ENCODE measurements around the gene PITX1.

The PITX1 gene

DNA sequence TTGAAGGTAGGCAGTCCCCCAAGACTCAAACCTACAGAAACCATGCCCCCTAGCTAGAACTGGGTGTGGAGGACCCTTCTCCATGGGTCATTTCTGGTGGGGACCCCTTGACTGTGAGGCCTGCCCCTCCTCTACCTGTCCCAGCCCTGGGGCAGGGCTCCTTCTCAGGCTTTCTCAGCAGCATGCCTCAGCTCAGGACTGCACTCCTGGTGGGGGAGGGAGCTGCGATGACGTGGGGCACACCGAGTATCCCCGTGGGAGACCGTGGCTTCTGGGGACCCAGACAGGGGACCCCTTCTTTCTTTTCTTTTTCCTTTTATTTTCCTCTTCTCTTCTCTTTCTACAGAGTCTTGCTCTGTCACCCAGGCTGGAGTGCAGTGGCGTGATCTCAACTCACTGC is 27.0 kb upstream of the PITX1 start:
- no peak for DNase-seq

DNA sequence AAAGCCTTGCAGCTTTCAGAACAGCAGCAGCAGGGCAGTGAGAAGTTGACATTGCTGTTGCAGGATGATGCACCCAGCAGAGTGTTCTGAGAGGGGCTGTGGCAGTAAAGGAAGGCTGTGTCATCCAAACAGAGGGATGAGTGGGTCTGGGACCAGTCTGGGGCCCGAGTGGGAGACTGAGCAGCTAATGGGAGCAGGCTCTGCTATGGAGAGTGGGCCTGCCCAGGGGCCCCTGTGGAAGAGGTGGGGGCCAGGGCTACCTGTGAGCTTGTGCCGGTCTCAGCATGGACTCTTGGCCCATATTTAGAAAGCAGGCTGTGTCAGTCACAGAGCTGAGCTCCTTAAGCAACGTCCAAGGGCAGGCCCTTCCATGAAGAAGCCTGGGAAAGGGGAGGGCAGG is 26.0 kb upstream of the PITX1 start:
- no peak for DNase-seq

DNA sequence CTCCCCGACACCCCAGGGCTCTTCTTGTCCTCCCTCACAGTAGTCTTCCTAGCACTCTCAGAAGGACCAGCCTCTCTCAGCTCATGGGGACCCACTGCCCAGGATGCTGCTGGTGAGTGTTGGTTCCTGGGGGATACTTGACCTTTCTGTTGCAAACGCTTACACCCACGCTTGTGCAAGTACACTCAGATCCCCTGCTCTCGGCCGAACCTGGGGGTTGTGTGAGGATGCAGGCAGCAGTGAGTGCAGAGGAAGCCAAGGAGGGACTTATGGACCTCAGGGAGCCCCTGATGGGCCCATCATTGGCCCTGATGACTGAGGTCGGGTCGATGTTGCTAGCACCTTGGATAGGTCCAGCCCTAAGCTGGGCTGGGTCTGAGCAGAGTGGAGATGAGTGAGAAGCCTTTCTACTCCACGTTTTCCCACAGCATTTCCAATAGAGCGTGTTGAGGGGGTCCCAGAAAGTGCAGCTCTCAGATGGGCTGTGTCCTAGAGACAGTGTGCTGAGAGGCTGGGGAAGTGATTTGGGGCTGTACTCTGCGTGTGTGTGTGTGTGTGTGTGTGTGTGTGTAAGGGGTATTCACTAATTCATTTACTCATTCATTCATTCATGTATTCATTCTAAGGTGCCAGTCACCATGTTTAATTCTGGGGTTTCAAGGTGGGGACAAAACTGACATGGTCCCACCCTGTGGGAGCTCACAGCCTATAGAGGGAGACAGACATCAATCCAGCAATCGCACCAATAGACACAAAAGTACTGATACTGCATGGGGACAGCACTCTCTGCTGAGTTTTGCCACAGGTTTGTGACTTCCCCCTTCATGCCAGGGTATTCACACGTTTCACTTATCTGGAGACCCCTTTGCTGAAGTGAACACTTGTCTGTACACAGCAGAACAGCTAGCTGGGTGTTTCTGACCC is 25.2 kb upstream of the PITX1 start:
- no peak for DNase-seq

DNA sequence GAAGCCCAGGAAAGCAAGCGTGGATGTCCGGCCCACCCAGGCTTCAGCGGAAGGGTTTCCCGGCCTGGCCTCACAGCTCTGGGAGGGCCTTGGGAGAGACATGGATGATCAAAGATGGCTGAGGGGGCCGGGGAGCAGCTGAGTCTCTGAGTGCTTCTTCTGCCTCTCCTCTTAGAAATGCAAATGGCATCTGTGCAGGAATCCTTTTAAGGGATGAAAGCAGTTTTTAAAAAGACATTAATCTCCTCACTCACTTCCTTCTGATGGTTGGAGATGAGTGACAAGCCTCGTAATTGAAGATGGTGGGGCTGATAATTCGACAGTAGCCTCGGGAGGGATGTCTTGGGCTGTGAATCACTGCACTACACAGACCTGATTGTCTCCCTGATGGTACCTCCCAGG is 24.3 kb upstream of the PITX1 start:
- DNase-seq = no peak

DNA sequence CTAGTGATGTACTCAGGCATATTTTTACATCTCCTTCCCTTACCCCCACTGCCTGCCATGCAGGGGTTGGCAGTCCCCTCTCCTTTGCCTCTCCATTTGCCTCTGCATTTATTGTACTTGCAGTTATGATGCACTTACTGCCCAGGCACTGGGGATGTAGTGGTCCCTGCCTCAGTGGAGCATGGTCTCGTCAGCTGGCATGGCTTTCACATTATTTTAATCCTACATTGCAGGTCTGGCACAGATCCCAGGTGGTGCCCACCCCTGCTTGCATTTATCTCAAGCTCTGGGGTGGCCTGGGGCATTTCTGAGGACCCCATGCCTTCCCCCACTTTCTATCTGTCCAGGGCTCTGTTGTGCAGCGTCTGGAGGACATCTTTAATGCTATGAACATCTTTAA is 23.2 kb upstream of the PITX1 start:
- no peak for DNase-seq

DNA sequence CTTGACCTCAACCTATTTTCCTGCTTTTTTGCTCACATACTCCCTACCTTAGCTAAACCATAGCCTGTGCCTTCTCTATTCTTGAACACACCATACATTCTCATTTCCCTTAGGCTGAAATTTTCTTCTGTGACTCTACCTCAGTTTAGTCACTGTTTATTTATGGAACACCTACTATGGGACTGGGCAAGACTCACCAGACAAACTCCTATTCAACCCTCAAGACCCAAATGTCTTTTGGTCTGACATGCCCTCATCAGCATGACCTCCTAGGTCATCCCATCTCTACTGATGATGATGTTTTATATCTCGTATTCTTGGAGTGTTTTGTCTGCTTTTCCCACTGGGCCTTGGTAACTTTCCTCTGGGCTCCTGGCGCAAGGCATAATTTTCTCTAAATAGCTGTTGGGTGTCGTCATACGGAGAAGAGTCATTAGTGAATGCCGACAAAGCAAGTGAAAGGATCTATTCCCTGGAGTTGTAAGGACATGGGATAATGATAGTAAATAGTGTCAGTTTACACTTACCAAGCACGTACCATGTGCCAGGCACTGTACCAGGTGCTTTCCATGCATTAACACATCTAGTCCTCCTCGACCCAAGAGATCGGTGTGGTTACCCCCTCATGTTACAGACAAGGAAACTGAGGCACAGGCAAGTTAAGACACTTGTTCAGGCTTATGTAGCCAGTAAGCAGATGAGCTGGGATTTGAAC is 22.4 kb upstream of the PITX1 start:
- no peak for DNase-seq

DNA sequence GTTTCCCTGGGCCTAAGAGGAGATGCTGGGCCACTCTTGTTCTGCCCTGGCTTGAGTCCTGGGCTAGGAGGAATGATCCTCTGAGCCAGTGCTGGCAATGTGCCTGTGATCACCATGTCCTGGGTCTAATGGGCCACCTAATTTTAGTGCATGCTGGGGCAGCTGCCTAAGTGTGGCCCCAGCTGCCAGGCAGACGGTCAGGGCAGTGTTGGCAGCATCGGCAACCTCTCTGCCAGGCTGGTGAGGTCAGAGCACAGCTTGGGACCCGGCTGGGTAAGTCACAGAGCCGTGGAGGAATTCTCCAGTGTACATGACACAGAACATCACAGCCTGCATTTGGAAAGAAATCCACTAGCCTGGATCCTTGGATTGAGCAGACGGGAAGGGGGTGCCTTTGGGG is 21.4 kb upstream of the PITX1 start:
- DNase-seq = no peak

DNA sequence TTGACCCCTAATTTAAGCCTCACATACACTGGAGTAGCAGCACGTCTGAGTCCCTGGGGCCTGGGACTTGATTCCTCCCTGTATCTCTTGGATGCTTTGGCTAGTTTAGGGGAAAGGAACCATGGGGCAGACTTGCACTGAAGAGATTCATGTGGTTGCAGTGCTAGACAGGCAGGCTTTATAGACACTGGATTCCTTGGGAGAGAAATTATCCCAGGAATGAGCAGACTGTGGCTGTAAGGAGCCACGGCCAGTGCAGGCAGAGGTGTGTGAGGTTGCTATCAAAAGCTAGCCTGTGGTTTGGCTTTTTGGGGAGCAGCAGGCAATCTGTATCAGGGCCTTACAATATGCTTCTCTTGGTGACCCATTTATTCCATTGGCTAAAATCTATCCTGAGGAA is 20.5 kb upstream of the PITX1 start:
- DNase-seq = no peak

DNA sequence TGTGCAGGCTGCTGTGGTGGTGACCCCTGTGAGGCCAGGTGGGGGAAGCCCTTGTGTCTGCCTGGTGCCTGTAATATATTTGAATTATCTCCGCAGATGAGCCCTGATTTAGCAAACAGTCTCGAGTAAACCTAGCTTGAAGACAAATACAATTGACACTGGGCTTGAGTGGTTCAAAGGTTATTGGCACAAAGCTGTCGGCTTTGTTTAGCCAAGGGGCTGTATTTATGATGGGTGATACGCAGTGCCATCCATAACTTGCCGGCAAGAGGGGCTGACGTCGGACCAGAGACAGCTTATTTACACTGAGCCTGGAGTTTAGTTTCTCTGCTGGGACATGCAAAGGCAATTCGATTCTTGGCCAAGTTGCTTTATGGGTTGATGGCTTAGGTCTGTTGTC is 20.0 kb upstream of the PITX1 start:
- DNase-seq = no peak

DNA sequence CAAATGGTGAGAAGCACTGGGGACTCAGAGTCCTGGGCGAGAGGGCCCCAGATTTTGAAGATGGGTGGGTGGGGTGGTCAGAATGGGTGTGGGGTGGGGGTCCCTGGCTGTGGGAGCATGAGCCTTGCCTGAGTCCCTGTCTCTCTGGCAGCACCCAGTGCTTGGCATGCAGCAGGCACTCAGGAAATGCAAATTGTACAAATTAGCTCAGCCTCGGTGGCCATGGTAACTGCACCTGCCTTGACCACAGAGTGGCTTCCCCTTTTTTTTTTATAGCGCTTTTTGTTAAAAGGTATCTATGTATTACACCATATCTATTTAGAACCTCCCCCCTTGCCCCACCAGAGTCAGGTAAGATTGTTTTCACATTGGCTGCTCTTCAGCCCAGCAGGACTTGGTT is 19.2 kb upstream of the PITX1 start:
- DNase-seq = no peak

DNA sequence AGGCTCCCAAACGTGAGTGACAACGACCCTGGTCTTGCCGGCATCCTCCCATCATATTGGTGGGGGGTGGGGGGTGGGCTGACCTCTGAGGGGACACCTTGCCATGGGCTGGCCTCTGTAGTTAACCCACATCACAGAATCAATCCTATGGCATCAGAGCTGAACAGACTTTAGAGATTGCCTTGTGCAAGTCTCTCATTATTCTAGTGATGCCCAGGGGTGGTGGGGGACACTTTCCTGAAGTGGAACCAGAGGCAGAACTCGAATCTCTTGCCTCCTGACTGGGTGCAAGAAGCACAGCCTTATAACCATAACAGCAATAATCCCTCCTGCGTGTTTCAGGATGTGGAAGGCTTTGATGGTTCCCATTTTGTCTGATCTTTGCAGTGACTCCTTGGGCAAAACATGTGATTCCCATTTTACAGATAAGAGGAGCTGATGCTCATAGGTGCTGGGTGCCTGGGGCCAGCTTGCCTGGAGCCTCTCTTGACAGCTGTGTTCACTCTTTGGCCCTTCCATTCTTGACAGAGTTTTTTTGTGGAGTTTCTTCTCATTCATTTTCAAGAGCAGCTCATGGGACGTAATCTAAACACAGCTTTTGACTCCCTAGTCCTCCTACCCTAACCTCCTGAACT is 18.6 kb upstream of the PITX1 start:
- no peak for DNase-seq

DNA sequence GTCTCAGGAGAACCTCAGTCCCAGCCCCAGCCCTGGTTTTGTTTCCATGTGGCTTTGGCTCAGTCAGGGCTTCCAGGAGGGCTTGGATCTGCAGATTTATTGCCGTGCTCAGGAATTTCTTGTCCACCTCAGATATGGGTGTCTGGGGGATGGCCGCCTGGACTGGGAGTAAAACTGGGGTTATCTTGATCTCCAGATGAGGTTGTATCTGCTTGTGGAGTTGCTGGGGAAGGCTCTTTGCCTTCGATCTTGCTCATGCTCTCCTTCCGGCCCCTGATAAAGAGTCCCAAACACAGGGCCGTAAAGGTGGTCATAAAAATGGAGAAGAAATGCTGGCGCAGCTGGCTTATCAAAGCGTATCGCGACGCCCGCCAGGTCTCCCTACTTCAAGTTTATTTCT is 17.8 kb upstream of the PITX1 start:
- no peak for DNase-seq

DNA sequence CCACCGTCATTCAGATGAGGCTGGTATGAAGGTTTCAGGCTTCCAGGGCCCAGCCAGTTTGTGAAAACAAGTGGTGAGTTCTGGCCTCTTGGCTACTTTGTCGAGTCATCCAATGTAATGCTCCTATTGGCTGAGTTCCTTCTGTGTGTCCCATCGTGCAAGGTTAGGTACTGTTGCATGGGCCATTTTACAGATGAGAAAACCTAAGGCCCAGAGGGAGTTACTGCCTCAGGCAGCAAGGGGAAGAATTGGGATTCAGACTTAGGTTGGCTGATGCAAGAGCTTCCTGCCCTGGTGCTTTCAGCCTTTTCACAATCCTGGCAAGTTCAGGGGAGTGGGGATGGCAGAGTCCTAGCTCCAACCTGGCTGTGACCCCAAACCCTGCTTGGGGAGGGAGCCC is 17.4 kb upstream of the PITX1 start:
- no peak for DNase-seq

DNA sequence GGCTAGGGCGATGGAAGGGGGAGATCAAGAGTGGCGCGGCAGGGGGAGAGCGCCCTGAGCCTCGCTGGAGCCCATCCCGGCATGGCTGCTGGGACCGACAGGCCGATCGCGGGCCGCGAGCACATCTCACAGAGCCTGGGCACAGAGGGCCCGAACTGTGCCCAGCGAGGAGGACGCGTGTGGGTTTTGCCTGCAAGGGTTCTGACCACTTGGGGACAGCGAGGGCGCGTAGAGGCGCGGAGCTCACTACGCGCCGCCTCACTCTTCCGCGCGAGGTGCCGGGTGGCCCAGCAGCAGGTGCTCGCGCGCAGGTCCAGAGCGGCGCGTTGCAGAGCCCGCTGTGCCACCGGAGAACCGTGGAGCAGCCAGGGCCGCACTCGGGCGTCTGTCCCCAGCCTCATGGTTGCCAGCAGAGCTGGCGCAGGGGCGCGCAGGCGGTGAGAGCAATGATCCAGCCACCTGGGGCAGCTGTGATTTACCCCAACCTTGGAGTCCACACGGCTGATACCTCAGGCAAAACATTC is 16.3 kb upstream of the PITX1 start:
- DNase-seq = no peak

DNA sequence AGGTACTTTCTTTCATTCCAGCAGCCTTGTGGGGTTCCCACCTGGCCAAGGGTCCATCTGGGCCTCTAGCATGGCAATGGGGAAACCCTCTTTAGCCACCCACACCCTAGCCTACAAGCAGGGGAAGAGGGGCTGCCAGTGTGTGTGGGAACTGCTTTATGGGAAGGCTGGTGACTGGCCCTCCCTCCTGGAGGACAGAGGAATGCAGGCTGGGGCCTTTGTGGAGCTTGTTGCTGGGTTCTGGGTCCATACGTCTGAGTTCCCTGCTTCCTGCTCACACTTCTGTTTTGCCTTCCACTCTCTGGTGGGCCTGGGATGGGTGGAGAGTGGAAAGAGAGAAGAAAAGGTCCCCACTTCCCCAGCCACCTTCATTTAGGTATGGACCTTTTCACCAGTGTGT is 14.9 kb upstream of the PITX1 start:
- DNase-seq = no peak

DNA sequence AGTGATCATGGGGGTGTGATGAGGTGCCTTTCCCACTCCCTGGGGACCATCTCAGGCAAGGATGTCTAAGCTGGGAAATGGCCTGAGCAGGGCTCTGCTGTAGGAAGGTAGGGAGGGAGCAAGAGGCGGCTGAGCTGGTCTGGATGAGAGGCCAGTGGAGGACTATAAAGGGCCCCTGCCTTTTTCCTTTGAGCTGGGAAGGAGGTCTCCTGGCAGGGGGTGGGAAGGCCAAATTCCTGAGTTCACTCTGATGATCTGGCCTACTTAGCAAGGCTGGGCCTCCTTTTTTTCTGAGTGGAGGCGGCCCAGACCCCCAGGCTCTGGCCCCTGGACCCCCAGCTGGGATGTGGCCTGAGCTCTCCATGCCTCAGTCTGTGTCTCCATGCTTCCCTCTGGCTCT is 14.3 kb upstream of the PITX1 start:
- no peak for DNase-seq

DNA sequence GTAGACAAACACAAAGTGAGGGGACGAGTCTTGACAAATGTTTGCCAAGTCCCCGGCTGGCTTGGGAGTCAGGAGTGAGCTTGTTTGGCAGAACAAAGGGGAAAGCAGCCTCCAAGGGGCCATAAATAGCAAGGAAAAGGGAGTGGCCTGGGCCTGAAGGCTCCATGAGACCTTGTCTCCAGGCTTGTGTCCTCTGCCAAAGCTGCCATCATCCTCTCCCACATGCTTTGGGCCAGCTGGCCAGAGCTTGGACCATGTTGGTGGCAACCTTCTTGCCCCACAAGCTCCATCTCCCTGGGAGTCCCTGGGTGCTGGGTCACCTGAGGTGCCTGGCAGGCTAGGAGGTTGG is 13.3 kb upstream of the PITX1 start:
- DNase-seq = no peak

DNA sequence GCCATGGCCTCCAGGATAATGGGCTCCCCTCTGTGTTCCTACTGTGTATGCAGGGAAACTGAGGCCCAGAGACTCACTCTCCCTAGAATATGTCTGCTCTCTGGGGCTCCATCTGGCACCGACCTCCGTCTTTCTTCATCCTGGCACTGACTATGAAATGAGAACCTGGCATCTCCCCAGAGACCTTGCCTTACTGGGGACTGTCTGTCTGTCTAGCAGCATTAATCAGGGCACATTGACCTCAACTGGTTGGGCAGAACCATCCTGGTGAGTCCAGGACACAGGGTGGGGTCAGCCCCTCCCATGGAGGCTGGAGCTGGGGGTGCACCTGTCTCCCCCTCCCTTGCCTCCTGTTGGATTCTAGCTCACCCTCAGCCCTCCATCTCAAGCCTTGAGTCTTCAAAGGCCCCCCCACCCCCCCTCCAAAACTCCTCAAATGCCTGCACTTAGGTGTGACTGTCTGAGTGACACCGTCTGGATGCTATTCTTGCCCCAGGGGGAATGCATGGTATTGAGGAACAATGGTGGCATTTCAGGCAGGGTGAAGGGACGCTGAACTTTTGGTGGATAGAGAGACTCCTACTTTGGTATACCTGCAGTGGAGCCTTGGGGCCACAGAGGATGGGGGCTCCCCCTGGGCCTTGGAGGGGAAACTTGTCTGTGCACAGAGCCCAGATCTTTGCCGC is 12.8 kb upstream of the PITX1 start:
- no peak for DNase-seq

DNA sequence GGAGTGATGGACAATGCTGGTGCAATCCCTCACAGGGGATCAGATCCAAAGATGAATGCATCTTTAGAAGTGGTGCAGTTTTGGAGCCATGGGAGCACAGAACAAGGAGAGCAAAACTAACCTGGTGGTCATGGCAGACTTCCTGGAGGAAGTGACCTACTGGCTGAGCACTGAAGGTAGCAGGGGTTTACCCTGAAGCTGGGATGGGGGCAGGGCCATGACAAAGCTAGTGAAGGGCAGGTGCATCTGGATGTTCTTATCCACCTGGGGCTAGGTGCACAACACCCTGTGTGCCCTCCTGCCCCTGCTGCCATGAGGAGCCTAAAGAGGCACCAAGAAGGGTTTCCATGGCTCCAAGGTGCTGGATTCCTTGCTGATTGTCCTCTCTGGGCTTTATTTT is 11.5 kb upstream of the PITX1 start:
- no peak for DNase-seq

DNA sequence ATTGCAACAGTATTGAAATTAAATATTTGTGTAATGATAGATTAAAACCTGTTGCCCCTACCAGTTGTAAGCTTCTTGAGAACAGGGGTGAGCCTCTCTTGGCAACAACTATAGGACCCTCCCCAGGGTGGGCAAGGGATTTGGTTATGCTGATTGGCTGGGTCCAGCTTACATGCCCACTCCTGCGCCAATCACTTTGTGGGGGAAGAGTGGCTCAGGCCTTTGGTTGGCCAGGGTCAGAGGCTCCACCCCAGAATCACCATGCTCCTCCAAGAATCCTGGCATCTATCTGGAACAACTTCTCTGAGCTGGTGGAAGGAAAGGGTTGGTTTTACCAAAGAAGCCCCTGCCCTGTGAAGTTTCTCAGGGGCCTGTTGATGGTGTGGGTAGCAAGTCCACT is 8.6 kb upstream of the PITX1 start:
- no peak for DNase-seq

DNA sequence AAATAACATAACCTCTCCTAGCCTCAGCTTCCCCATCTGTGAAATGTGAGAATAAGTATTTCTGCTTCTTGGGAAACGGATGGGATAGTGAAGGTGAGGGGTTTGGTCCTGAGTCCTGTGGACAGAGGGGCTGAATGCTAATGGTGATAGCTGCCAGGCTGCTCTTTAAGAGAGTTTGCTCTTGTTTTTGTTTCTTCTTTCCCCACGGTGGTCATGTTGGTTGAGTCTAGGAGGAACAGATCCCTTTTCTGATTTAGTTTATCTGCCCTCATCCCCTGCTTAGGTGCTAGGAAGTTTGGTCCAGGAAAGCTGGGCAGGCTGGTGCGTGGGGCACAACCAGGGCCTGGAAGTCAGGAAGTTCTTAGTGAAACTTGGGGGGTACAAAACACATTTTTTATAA is 7.7 kb upstream of the PITX1 start:
- DNase-seq = no peak

DNA sequence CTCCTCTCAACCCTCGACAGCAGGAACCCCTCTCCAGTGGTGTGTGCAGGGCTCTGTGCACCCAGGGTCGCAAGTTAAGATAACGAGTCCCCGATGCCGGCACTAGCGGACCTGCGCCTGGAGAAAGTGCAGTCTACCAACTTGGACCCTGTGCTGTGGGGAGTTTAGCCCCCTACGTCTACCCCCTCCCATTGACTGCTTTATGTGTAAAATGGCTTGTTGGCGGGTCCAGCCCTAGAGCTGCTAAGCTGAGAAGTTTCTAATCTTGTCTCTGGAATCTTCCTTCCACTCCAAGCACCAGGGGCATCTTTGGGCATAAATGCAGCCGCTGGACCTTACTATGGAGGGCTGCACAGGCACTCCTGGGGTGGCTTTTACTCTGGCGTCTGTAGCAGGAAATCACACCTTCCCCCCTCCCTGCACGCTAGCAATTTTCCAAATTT is 7.1 kb upstream of the PITX1 start:
- DNase-seq = no peak

Measured in inflammatory macrophage (primary cell).